Right lobe of liver (tissue), 4 donors: ENCODE data around the gene PLA2G4A.

Experiments used
- POLR2A ChIP-seq: fragments of 450-650 bp; IDR thresholded peaks from one replicate; pipeline ENCODE4 v1.6.1; 2017; ENCODE audit warnings: antibody characterized with exemption, mild to moderate bottlenecking
- TF ChIP-seq, protein P1 (sequence below), 4 donors: fragments of 200-600 bp in 3 of 4; fragments of 450-650 bp in 1 of 4; IDR thresholded peaks; one replicate each; pipeline versions ENCODE4 v1.5.1 to v1.8.0; 2016 to 2022; ENCODE audit warnings: antibody characterized with exemption in 4 of 4, mild to moderate bottlenecking in 2 of 4
- donor health status: DM: no; HTN: no; CAD: no.
- donor health status: DM: no; HTN: no; CAD: no.
- donor health status: DM: no; HTN: yes; CAD: no.

DNA sequence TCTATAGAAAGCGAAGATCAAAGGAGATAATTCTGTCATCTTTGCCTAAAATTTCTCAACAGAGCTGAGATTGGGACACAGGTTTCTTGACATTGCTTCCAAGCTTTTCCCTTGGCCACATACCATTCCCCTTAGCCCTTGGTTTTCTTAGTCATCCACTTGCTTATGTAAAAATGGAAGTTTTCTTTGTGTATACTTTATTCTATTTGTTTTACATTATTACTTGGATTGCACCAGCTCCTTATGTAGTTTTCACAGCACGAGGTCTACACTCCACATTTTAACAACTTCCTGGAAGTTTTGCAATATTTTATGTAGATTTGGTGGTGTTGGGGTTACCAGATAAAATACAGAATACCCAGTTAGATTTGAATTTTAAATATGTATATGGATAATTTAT lies 129.8 kb downstream of the PLA2G4A start:
- TF ChIP-seq, protein P1, sequence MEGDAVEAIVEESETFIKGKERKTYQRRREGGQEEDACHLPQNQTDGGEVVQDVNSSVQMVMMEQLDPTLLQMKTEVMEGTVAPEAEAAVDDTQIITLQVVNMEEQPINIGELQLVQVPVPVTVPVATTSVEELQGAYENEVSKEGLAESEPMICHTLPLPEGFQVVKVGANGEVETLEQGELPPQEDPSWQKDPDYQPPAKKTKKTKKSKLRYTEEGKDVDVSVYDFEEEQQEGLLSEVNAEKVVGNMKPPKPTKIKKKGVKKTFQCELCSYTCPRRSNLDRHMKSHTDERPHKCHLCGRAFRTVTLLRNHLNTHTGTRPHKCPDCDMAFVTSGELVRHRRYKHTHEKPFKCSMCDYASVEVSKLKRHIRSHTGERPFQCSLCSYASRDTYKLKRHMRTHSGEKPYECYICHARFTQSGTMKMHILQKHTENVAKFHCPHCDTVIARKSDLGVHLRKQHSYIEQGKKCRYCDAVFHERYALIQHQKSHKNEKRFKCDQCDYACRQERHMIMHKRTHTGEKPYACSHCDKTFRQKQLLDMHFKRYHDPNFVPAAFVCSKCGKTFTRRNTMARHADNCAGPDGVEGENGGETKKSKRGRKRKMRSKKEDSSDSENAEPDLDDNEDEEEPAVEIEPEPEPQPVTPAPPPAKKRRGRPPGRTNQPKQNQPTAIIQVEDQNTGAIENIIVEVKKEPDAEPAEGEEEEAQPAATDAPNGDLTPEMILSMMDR (IDR thresholded peaks at IDR 0.05): no peak
- no peak for TF ChIP-seq POLR2A
